ENCODE results near the gene ZNF71.

ZNF71 gene

DNA sequence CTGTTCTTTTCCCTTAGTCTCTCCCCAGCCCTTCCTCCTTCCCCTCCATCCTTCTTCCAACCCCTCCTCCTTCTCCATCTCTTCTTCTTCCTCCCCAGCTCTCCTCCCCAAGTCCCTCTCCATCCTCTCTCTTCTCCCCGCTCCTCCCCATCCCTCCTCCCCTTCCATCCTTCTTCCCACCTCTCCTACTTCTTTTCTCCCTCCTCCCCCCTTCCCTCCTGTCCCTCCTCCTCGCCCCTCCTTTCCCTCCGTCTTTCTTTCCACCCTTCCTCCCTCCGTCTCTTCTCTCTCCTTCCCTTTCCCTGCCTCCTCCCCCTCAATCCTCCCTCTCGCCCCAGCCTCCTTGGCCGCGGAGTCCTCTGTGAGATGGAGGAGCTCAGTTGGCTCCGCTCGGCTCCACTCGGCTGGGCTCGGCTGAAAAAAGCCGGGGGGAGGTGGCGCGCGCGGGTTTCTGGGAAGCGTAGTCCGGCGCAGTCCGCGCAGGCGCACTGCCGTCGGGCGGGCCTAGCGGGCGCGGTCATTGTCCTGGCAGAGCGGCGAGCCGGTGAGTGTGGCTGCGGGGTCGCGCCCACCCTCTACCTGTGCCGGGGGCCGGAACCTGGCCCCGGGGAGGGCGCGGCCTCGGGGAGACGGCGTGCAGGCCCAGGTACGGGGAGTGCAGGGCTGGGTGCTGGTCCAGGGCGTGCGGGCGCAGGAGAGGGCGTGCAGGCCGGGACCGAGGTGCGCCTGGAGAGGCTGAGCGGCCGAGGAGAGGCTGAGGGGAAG lies at the start of gene ZNF71:
ZNF71 (plus strand) TSS at position 520 of the 765 bp plus-strand sequence. CDS start 6,257 bp downstream, outside the sequence.
- Mint-ChIP-seq H3K4me1 (peaks cover 10% of the 10 kb centered on the region), H3K36me3 (ENCODE audit: low read depth) (peaks cover 34% of the 10 kb centered on the region), H3K9me3 (peaks cover 45% of the 10 kb centered on the region), H3K4me3 (peak within 1 kb of the TSS; percentile 84), H3K27me3 (no peaks in the 10 kb centered on the region), H3K27ac (peak within 1 kb of the TSS; percentile 13)
- DNase-seq, result peak; percentile 89
- peak; percentile 92 for ATAC-seq

GRCh38 chr19:56547535-56547934 lies 47.6 kb upstream of the ZNF71 start:
- DNase-seq, result no peak
- H3K4me3 Mint-ChIP-seq, result no peak overlapping the region
- no peaks in the 10 kb centered on the region for H3K4me1 Mint-ChIP-seq
- no peaks in the 10 kb centered on the region for H3K27me3 Mint-ChIP-seq
- H3K9me3 Mint-ChIP-seq, result peaks cover 64% of the 10 kb centered on the region
- H3K27ac Mint-ChIP-seq, result no peak overlapping the region
- H3K36me3 Mint-ChIP-seq (ENCODE audit: low read depth), result peaks cover 83% of the 10 kb centered on the region
- no peak for ATAC-seq

- H3K9me3 Mint-ChIP-seq, result peaks cover 70% of the 10 kb centered on the region
- H3K4me1 Mint-ChIP-seq, result no peaks in the 10 kb centered on the region
- H3K4me3 Mint-ChIP-seq, result no peak overlapping the region
- H3K27me3 Mint-ChIP-seq, result no peaks in the 10 kb centered on the region
- DNase-seq (no peak), ATAC-seq (no peak)
- H3K27ac Mint-ChIP-seq, result no peak overlapping the region
- peaks cover 71% of the 10 kb centered on the region for H3K36me3 Mint-ChIP-seq (ENCODE audit: low read depth)
Measured at GRCh38 chr19:56554272-56554869, 40.7 kb upstream of the ZNF71 start.

DNA sequence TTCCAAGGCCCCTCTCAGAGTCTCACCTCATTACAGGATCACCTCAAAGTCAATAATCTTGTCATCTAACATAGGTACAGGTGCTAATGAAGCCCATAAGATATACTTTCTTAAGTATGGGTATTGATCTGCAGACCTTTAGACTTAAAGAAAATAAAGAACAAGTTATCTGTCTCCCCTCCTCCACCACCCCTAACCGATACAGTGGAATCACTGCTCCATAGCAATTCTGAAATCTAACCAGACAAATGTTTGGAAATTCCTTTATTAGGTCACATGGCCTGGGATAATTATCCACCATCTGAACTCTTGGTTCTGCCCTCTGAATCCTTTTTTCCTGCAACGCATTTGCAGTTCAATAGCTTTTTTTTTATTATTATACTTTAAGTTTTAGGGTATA lies 32.3 kb upstream of the ZNF71 start:
- Mint-ChIP-seq H3K4me1 (peaks cover 11% of the 10 kb centered on the region), H3K9me3 (peaks cover 88% of the 10 kb centered on the region), H3K4me3 (no peak overlapping the region), H3K36me3 (ENCODE audit: low read depth) (peaks cover 48% of the 10 kb centered on the region), H3K27ac (no peak overlapping the region), H3K27me3 (no peaks in the 10 kb centered on the region)
- ATAC-seq (no peak), DNase-seq (no peak)

- peaks cover 76% of the 10 kb centered on the region for H3K36me3 Mint-ChIP-seq (ENCODE audit: low read depth)
- peaks cover 70% of the 10 kb centered on the region for H3K9me3 Mint-ChIP-seq
Measured at GRCh38 chr19:56566904-56567273, 28.2 kb upstream of the ZNF71 start.

GRCh38 chr19:56567274-56568120 lies 27.6 kb upstream of the ZNF71 start, which contains the start of gene ZNF470:
Gene ZNF470 (plus strand): TSS chr19:56567468. CDS start chr19:56570312, 2,844 bp downstream.
- Mint-ChIP-seq H3K27me3 (no peaks in the 10 kb centered on the region), H3K4me3 (peak within 1 kb of the TSS; percentile 91), H3K4me1 (peaks cover 19% of the 10 kb centered on the region), H3K9me3 (peaks cover 65% of the 10 kb centered on the region), H3K36me3 (ENCODE audit: low read depth) (peaks cover 77% of the 10 kb centered on the region), H3K27ac (peak within 1 kb of the TSS; percentile 87)
- DNase-seq (peak; percentile 90), ATAC-seq (peak; percentile 97)

More at GRCh38 chr19:56566904-56567273, 28.2 kb upstream of the ZNF71 start:
- Mint-ChIP-seq H3K4me1 (peaks cover 19% of the 10 kb centered on the region), H3K27ac (peak overlapping the region; percentile 87), H3K4me3 (peak overlapping the region; percentile 91), H3K27me3 (no peaks in the 10 kb centered on the region)
- DNase-seq (peak; percentile 66), ATAC-seq (peak; percentile 30)

DNA sequence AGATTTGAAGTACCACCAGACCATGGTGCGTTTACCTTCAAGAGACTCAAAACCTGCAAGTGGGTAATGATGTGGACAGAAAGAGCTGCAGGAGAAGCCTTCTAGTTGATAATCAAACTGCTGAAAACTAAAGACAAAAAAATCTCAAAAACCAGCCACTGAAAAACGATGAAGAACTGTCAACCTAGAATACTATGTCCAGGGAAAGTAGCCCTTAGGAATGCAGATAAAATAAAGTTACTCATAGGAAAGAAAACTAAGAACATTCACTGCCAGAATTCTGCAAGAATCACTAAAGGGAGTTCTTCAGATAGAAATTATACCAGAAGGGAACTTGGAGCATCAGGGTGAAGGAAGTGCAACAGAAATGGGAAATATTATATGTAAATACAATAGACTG lies 22.5 kb upstream of the ZNF71 start:
- Mint-ChIP-seq H3K36me3 (ENCODE audit: low read depth) (peaks cover 92% of the 10 kb centered on the region), H3K9me3 (peaks cover 68% of the 10 kb centered on the region), H3K27ac (no peak overlapping the region), H3K27me3 (no peaks in the 10 kb centered on the region), H3K4me3 (no peak overlapping the region), H3K4me1 (peaks cover 10% of the 10 kb centered on the region)
- no peak for ATAC-seq
- no peak for DNase-seq

- no peak for DNase-seq
- Mint-ChIP-seq H3K9me3 (peaks cover 70% of the 10 kb centered on the region), H3K27me3 (no peaks in the 10 kb centered on the region), H3K4me1 (no peaks in the 10 kb centered on the region), H3K36me3 (ENCODE audit: low read depth) (peaks cover 85% of the 10 kb centered on the region), H3K27ac (no peak overlapping the region), H3K4me3 (no peak overlapping the region)
- no peak for ATAC-seq
Measured at GRCh38 chr19:56573914-56574313, 21.2 kb upstream of the ZNF71 start.

- peaks cover 68% of the 10 kb centered on the region for H3K36me3 Mint-ChIP-seq (ENCODE audit: low read depth)
- DNase-seq, result no peak
- no peak for ATAC-seq
- no peak overlapping the region for H3K27ac Mint-ChIP-seq
- no peaks in the 10 kb centered on the region for H3K4me1 Mint-ChIP-seq
- no peaks in the 10 kb centered on the region for H3K27me3 Mint-ChIP-seq
- peaks cover 80% of the 10 kb centered on the region for H3K9me3 Mint-ChIP-seq
- no peak overlapping the region for H3K4me3 Mint-ChIP-seq
Measured at GRCh38 chr19:56577719-56578602, 17.1 kb upstream of the ZNF71 start.

GRCh38 chr19:56594446-56594782 lies 688 bp upstream of the ZNF71 start:
- ATAC-seq, result no peak
- peak overlapping the region; percentile 84 for H3K4me3 Mint-ChIP-seq
- H3K36me3 Mint-ChIP-seq (ENCODE audit: low read depth), result peaks cover 34% of the 10 kb centered on the region
- peak overlapping the region; percentile 8 for H3K27ac Mint-ChIP-seq
- DNase-seq, result no peak
- peaks cover 10% of the 10 kb centered on the region for H3K4me1 Mint-ChIP-seq
- no peaks in the 10 kb centered on the region for H3K27me3 Mint-ChIP-seq
- peaks cover 45% of the 10 kb centered on the region for H3K9me3 Mint-ChIP-seq

GRCh38 chr19:56595548-56595899 lies 422 bp downstream of the ZNF71 start:
- Mint-ChIP-seq H3K27ac (peak overlapping the region; percentile 13), H3K4me1 (peaks cover 10% of the 10 kb centered on the region), H3K4me3 (peak overlapping the region; percentile 84), H3K27me3 (no peaks in the 10 kb centered on the region), H3K9me3 (peaks cover 44% of the 10 kb centered on the region), H3K36me3 (ENCODE audit: low read depth) (peaks cover 36% of the 10 kb centered on the region)
- ATAC-seq (peak; percentile 45), DNase-seq (no peak)

DNA sequence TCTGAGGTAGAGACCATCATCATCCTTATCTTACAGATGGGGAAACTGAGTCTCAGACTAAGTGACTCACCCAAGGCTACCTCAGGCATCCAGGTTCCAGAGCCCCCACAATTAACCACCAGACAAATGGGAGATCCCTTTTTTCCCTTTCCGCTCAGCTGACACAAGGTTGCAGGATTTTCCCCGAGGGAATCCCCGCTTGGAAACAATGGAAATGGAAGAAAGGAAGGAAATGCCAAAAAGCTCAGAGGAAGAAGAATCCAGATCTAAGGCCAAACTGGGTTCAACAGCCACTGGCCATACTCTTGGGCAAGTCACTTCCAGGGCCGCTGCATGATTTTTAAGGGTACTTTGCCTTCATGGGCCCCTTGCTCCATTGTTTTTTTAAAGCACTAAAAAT lies 1.6 kb downstream of the ZNF71 start:
- Mint-ChIP-seq H3K4me1 (peaks cover 10% of the 10 kb centered on the region), H3K27me3 (no peaks in the 10 kb centered on the region), H3K9me3 (peaks cover 51% of the 10 kb centered on the region), H3K4me3 (no peak overlapping the region), H3K36me3 (ENCODE audit: low read depth) (peaks cover 42% of the 10 kb centered on the region), H3K27ac (no peak overlapping the region)
- DNase-seq (no peak), ATAC-seq (no peak)

DNA sequence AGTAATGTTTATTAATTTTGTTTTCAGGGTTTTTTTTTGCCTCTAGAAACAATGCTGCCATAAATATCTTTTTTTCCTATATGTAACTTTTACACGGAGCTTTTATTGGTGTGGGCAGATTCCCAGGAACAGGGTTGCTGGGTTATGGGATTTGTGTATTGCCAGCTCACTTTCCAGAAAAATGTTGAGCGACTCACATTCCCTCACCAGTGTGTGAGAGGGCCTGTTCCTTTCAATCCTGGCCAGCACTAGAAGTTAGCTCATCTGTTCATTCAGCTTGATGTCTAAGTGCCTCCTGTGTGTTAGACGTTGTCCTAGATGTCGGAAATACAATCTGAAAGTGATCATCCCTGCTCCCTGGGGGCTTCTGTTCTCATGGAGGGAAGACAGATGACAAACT lies 2.6 kb downstream of the ZNF71 start:
- peaks cover 10% of the 10 kb centered on the region for H3K4me1 Mint-ChIP-seq
- H3K36me3 Mint-ChIP-seq (ENCODE audit: low read depth), result peaks cover 52% of the 10 kb centered on the region
- ATAC-seq (no peak), DNase-seq (no peak)
- H3K9me3 Mint-ChIP-seq, result peaks cover 52% of the 10 kb centered on the region
- no peak overlapping the region for H3K27ac Mint-ChIP-seq
- H3K4me3 Mint-ChIP-seq, result no peak overlapping the region
- H3K27me3 Mint-ChIP-seq, result no peaks in the 10 kb centered on the region

- H3K27me3 Mint-ChIP-seq, result no peaks in the 10 kb centered on the region
- no peak for ATAC-seq
- no peaks in the 10 kb centered on the region for H3K4me1 Mint-ChIP-seq
- peaks cover 76% of the 10 kb centered on the region for H3K36me3 Mint-ChIP-seq (ENCODE audit: low read depth)
- H3K9me3 Mint-ChIP-seq, result peaks cover 60% of the 10 kb centered on the region
- no peak for DNase-seq
- H3K4me3 Mint-ChIP-seq, result no peak overlapping the region
- H3K27ac Mint-ChIP-seq, result no peak overlapping the region
Measured at GRCh38 chr19:56601375-56601774, 6.3 kb downstream of the ZNF71 start.
